HepG2 (cell line): ENCODE measurements around the gene QDPR. TPM values are rescaled to one million over a fixed set of nuclear protein-coding genes. Genes with fewer than 3 reads are reported as not detected.

Source experiments
- BRCA1 ChIP-seq: sonication (generic); formaldehyde crosslinking; IDR thresholded peaks from 2 replicates; pipeline ENCODE4 v1.4.0; 2020; ENCODE audit warnings: missing genetic modification reagents
- DPF2 ChIP-seq: sonication (generic); formaldehyde crosslinking; IDR thresholded peaks from 2 replicates; pipeline ENCODE4 v1.4.0; 2020; ENCODE audit warnings: mild to moderate bottlenecking, low read depth, missing genetic modification reagents, borderline replicate concordance
- FOXO1 ChIP-seq: sonication (generic); formaldehyde crosslinking; IDR thresholded peaks from 2 replicates; pipeline ENCODE4 v1.4.0; 2020; ENCODE audit warnings: missing genetic modification reagents
- MIER3 ChIP-seq: IDR thresholded peaks from 2 replicates; pipeline ENCODE4 v1.6.1; 2016; ENCODE audit warnings: missing compliant biosample characterization, borderline replicate concordance
- MIXL1 ChIP-seq: IDR thresholded peaks from 2 replicates; pipeline ENCODE4 v1.6.1; 2016
- SMARCE1 ChIP-seq: fragments of 450-650 bp; IDR thresholded peaks from 2 replicates; pipeline ENCODE4 v1.6.1; 2017; ENCODE audit warnings: borderline replicate concordance
- TMF1 ChIP-seq: sonication (generic); formaldehyde crosslinking; IDR thresholded peaks from 2 replicates; pipeline ENCODE4 v1.8.1; 2022; ENCODE audit warnings: low read depth, missing genetic modification reagents
- U2AF1 ChIP-seq: fragments of 200-400 bp; formaldehyde crosslinking; optimal IDR thresholded peaks from 2 replicates; pipeline ENCODE3; 2017; ENCODE audit warnings: mild to moderate bottlenecking, low read depth, low read length
- ZNF17 ChIP-seq: sonication (generic); formaldehyde crosslinking; IDR thresholded peaks from 2 replicates; pipeline ENCODE4 v1.5.0; 2020; ENCODE audit warnings: mild to moderate bottlenecking, missing genetic modification reagents
- ZNF3 ChIP-seq: IDR thresholded peaks from 2 replicates; pipeline ENCODE4 v1.7.0; 2017; ENCODE audit warnings: inconsistent platforms
- ZNF44 ChIP-seq: sonication (generic); formaldehyde crosslinking; IDR thresholded peaks from 2 replicates; pipeline ENCODE4 v1.5.1; 2020; ENCODE audit warnings: mild to moderate bottlenecking, missing genetic modification reagents
- ZNF737 ChIP-seq: sonication (generic); formaldehyde crosslinking; IDR thresholded peaks from 2 replicates; pipeline ENCODE4 v1.5.0; 2020; ENCODE audit warnings: missing genetic modification reagents, mild to moderate bottlenecking, borderline replicate concordance
- polyA plus RNA-seq, 8 experiments: library from polyadenylated mRNA; depleted of rRNA in 3 of 8; stranded (reverse) in 7 of 8; unstranded in 1 of 8; fragments of >200 nt; fragmentation: Illumina TruSeq in 4 of 8; extraction: Trizol in 4 of 8; gene quantifications; 2 replicates each; pipeline versions ENCODE4 v1.2.1 to v1.2.3, GENCODE V29; 2011 to 2016; ENCODE audit warnings: low read depth in 4 of 8, missing spikeins in 1 of 8, mixed read lengths in 1 of 8; ENCODE audit not compliant: insufficient read depth in 1 of 8
- total RNA-seq, 5 experiments: library from RNA; depleted of rRNA; stranded (reverse); fragments of >200 nt; fragmentation: Illumina TruSeq; extraction: Trizol; gene quantifications; 2 replicates each; pipeline ENCODE4 v1.2.3, GENCODE V29; 2016; ENCODE audit warnings: low read depth in 1 of 5
- TF ChIP-seq, protein P1 (sequence below): sonication (generic); formaldehyde crosslinking; IDR thresholded peaks from 2 replicates; pipeline ENCODE4 v1.8.1; 2023; ENCODE audit warnings: mild to moderate bottlenecking, missing genetic modification reagents
- TF ChIP-seq, protein P2 (sequence below): sonication (generic); formaldehyde crosslinking; IDR thresholded peaks from 2 replicates; pipeline ENCODE4 v1.4.0; 2020; ENCODE audit warnings: missing genetic modification reagents, mild to moderate bottlenecking, borderline replicate concordance
- TF ChIP-seq, protein P3 (sequence below): sonication (generic); formaldehyde crosslinking; conservative IDR thresholded peaks from 2 replicates; pipeline ENCODE4 v1.8.0; 2022; ENCODE audit warnings: mild to moderate bottlenecking, moderate library complexity, missing genetic modification reagents
- TF ChIP-seq, protein P4 (sequence below): sonication (generic); formaldehyde crosslinking; IDR thresholded peaks from 2 replicates; pipeline ENCODE4 v1.5.1; 2020; ENCODE audit warnings: mild to moderate bottlenecking, missing genetic modification reagents, borderline replicate concordance
- TF ChIP-seq, protein P5 (sequence below): sonication (generic); formaldehyde crosslinking; IDR thresholded peaks from 2 replicates; pipeline ENCODE4 v1.8.1; 2023; ENCODE audit warnings: missing genetic modification reagents, inconsistent platforms, borderline replicate concordance

The QDPR gene
- total and polyA plus RNA-seq, 2 of the 13 experiments (the other 11 are each of a cell fraction or from before 2014, with no cell fraction given) = 9.9 to 95.5 TPM

DNA sequence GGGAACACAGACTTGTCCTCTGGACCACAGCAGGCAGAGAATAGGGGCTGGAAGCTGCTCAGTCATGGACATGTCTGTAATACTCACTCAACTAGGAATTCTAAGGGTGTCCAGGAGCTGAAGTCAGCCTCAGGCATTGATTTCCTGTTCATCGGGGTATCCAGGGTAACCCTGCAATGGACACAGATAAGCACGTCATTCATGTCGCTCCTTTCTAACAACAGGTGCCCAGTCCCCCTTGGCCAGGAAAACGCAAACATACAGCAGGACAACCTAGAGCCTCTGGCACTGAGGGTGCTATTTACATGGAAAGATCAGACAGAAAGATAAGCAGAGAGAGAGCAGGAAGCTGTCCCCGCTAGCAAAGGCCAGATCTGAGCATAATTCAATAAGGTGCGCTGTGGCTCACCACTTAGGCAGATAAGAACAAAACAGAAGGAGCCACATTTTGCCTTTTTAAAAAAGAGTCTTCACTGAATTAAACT is 21.3 kb downstream of the QDPR start (continued):
- no peak for TF ChIP-seq U2AF1
- no peak for TF ChIP-seq ZNF17
- TF ChIP-seq FOXO1 = peak; percentile 72; the same call in 1 of the 2 replicates
- TF ChIP-seq, protein P1, sequence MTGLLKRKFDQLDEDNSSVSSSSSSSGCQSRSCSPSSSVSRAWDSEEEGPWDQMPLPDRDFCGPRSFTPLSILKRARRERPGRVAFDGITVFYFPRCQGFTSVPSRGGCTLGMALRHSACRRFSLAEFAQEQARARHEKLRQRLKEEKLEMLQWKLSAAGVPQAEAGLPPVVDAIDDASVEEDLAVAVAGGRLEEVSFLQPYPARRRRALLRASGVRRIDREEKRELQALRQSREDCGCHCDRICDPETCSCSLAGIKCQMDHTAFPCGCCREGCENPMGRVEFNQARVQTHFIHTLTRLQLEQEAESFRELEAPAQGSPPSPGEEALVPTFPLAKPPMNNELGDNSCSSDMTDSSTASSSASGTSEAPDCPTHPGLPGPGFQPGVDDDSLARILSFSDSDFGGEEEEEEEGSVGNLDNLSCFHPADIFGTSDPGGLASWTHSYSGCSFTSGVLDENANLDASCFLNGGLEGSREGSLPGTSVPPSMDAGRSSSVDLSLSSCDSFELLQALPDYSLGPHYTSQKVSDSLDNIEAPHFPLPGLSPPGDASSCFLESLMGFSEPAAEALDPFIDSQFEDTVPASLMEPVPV = no peak
- TF ChIP-seq SMARCE1 = no peak
- no peak for TF ChIP-seq BRCA1 (CRISPR knock-in tag)
- TF ChIP-seq, protein P2, sequence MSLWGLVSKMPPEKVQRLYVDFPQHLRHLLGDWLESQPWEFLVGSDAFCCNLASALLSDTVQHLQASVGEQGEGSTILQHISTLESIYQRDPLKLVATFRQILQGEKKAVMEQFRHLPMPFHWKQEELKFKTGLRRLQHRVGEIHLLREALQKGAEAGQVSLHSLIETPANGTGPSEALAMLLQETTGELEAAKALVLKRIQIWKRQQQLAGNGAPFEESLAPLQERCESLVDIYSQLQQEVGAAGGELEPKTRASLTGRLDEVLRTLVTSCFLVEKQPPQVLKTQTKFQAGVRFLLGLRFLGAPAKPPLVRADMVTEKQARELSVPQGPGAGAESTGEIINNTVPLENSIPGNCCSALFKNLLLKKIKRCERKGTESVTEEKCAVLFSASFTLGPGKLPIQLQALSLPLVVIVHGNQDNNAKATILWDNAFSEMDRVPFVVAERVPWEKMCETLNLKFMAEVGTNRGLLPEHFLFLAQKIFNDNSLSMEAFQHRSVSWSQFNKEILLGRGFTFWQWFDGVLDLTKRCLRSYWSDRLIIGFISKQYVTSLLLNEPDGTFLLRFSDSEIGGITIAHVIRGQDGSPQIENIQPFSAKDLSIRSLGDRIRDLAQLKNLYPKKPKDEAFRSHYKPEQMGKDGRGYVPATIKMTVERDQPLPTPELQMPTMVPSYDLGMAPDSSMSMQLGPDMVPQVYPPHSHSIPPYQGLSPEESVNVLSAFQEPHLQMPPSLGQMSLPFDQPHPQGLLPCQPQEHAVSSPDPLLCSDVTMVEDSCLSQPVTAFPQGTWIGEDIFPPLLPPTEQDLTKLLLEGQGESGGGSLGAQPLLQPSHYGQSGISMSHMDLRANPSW = no peak
- TF ChIP-seq, protein P3, sequence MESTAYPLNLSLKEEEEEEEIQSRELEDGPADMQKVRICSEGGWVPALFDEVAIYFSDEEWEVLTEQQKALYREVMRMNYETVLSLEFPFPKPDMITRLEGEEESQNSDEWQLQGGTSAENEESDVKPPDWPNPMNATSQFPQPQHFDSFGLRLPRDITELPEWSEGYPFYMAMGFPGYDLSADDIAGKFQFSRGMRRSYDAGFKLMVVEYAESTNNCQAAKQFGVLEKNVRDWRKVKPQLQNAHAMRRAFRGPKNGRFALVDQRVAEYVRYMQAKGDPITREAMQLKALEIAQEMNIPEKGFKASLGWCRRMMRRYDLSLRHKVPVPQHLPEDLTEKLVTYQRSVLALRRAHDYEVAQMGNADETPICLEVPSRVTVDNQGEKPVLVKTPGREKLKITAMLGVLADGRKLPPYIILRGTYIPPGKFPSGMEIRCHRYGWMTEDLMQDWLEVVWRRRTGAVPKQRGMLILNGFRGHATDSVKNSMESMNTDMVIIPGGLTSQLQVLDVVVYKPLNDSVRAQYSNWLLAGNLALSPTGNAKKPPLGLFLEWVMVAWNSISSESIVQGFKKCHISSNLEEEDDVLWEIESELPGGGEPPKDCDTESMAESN (CRISPR knock-in tag) = no peak
- no peak for TF ChIP-seq ZNF3 (CRISPR knock-in tag)
- TF ChIP-seq, protein P4, sequence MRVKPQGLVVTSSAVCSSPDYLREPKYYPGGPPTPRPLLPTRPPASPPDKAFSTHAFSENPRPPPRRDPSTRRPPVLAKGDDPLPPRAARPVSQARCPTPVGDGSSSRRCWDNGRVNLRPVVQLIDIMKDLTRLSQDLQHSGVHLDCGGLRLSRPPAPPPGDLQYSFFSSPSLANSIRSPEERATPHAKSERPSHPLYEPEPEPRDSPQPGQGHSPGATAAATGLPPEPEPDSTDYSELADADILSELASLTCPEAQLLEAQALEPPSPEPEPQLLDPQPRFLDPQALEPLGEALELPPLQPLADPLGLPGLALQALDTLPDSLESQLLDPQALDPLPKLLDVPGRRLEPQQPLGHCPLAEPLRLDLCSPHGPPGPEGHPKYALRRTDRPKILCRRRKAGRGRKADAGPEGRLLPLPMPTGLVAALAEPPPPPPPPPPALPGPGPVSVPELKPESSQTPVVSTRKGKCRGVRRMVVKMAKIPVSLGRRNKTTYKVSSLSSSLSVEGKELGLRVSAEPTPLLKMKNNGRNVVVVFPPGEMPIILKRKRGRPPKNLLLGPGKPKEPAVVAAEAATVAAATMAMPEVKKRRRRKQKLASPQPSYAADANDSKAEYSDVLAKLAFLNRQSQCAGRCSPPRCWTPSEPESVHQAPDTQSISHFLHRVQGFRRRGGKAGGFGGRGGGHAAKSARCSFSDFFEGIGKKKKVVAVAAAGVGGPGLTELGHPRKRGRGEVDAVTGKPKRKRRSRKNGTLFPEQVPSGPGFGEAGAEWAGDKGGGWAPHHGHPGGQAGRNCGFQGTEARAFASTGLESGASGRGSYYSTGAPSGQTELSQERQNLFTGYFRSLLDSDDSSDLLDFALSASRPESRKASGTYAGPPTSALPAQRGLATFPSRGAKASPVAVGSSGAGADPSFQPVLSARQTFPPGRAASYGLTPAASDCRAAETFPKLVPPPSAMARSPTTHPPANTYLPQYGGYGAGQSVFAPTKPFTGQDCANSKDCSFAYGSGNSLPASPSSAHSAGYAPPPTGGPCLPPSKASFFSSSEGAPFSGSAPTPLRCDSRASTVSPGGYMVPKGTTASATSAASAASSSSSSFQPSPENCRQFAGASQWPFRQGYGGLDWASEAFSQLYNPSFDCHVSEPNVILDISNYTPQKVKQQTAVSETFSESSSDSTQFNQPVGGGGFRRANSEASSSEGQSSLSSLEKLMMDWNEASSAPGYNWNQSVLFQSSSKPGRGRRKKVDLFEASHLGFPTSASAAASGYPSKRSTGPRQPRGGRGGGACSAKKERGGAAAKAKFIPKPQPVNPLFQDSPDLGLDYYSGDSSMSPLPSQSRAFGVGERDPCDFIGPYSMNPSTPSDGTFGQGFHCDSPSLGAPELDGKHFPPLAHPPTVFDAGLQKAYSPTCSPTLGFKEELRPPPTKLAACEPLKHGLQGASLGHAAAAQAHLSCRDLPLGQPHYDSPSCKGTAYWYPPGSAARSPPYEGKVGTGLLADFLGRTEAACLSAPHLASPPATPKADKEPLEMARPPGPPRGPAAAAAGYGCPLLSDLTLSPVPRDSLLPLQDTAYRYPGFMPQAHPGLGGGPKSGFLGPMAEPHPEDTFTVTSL (CRISPR knock-in tag) = peak; percentile 74; the same call in 1 of the 2 replicates
- TF ChIP-seq, protein P5, sequence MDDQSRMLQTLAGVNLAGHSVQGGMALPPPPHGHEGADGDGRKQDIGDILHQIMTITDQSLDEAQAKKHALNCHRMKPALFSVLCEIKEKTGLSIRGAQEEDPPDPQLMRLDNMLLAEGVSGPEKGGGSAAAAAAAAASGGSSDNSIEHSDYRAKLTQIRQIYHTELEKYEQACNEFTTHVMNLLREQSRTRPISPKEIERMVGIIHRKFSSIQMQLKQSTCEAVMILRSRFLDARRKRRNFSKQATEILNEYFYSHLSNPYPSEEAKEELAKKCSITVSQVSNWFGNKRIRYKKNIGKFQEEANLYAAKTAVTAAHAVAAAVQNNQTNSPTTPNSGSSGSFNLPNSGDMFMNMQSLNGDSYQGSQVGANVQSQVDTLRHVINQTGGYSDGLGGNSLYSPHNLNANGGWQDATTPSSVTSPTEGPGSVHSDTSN (CRISPR knock-in tag) = no peak
- TF ChIP-seq TMF1 (CRISPR knock-in tag) = no peak
- TF ChIP-seq MIXL1 (CRISPR knock-in tag) = 0 out of 2 replicates have a peak, but pooled peaks have one; percentile 52
- TF ChIP-seq MIER3 = 0 out of 2 replicates have a peak, but pooled peaks have one; percentile 73
- no peak for TF ChIP-seq ZNF737 (CRISPR knock-in tag)
- peak; percentile 55; the same call in 1 of the 2 replicates for TF ChIP-seq DPF2 (CRISPR knock-in tag)
- no peak for TF ChIP-seq ZNF44 (CRISPR knock-in tag)
